Breast epithelium (tissue), 3 donors: Measurements from ENCODE around the gene ZNF516.

Source experiments
- POLR2A ChIP-seq: fragments of 450-650 bp; IDR thresholded peaks from one replicate; pipeline ENCODE4 v1.6.1; 2016; ENCODE audit warnings: antibody characterized with exemption, mild to moderate bottlenecking, moderate library complexity
- TF ChIP-seq, protein P1 (sequence below), 3 donors: fragments of 450-650 bp; IDR thresholded peaks; one replicate each; pipeline ENCODE4 v1.5.1; 2016 to 2017; ENCODE audit warnings: antibody characterized with exemption in 3 of 3, mild to moderate bottlenecking in 3 of 3, moderate library complexity in 3 of 3

DNA sequence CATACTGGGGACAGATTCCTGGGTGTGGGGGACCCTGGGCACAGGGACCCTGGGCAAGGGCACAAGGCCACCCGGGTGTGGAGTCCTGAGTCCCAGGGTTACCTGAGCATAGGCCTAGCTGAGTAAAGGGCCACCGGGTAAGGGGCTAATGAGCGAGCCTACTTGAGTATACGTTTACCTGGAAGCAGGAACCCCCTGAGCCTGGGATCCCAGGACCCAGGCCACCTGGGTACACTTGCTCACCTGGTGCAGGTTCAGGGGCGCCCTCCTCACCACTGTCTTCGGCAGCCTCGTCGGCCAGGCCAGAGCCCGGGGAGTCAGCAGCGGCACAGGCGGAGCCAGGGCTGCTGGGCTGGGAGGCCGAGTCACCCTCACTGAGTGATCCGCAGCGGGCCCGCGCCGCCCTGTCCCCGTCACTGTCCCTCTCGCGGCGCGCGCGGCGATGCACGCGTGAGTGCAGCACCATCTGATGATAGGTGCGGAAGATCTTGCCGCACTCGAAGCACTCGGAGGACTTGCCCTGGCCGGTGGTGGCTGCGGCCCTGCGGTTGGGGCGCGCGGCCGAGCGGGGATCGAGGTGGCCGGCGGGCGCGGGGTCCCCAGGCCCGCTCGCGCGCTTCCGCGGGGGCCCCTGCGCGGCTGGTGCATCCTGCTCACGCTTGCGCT is 53.9 kb downstream of the ZNF516 start:
- TF ChIP-seq, protein P1, sequence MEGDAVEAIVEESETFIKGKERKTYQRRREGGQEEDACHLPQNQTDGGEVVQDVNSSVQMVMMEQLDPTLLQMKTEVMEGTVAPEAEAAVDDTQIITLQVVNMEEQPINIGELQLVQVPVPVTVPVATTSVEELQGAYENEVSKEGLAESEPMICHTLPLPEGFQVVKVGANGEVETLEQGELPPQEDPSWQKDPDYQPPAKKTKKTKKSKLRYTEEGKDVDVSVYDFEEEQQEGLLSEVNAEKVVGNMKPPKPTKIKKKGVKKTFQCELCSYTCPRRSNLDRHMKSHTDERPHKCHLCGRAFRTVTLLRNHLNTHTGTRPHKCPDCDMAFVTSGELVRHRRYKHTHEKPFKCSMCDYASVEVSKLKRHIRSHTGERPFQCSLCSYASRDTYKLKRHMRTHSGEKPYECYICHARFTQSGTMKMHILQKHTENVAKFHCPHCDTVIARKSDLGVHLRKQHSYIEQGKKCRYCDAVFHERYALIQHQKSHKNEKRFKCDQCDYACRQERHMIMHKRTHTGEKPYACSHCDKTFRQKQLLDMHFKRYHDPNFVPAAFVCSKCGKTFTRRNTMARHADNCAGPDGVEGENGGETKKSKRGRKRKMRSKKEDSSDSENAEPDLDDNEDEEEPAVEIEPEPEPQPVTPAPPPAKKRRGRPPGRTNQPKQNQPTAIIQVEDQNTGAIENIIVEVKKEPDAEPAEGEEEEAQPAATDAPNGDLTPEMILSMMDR (IDR thresholded peaks at IDR 0.05): no peak
- no peak for TF ChIP-seq POLR2A
